HG03025 (cell line): Measurements from ENCODE around the gene KLHL5.
"Not testable (repeated sequence)": the region's sequence is repeated elsewhere in the genome, so short reads cannot be mapped to it uniquely, and the experiment has no call there.

Experiments
- ATAC-seq: cut with Tn5 transposase; IDR thresholded peaks from one replicate; pipeline ENCODE4 v1.9.1; 2021; ENCODE audit warnings: mild to moderate bottlenecking, moderate library complexity; ENCODE audit not compliant: unreplicated experiment, low FRiP score

Gene KLHL5

GRCh38 chr4:39062094-39062769 lies at the start of gene KLHL5:
Gene KLHL5, plus strand, starts transcription at chr4:39062232. Its CDS starts 421 bp downstream, at chr4:39062653.
- ATAC-seq, result no peak

- ATAC-seq, result no peak
These were observed 48.0 kb upstream of the KLHL5 start for GRCh38 chr4:39014028-39014427.

GRCh38 chr4:39020130-39020529 lies 41.9 kb upstream of the KLHL5 start:
- ATAC-seq, result no peak

- ATAC-seq, result no peak
These were observed 40.4 kb upstream of the KLHL5 start for GRCh38 chr4:39021631-39022030.

GRCh38 chr4:39022241-39022640 lies 39.8 kb upstream of the KLHL5 start:
- no peak for ATAC-seq

GRCh38 chr4:39023059-39023458 lies 39.0 kb upstream of the KLHL5 start:
- ATAC-seq, result no peak

- no peak for ATAC-seq
These were observed 37.6 kb upstream of the KLHL5 start for GRCh38 chr4:39024311-39024865.

GRCh38 chr4:39025552-39026085 lies 36.4 kb upstream of the KLHL5 start:
- no peak for ATAC-seq

GRCh38 chr4:39026096-39026495 lies 35.9 kb upstream of the KLHL5 start:
- no peak for ATAC-seq

- ATAC-seq, result no peak
These were observed 32.0 kb upstream of the KLHL5 start for GRCh38 chr4:39029752-39030694.

- ATAC-seq, result no peak
These were observed 31.3 kb upstream of the KLHL5 start for GRCh38 chr4:39030725-39031124.

- not testable (repeated sequence) for ATAC-seq
These were observed 30.4 kb upstream of the KLHL5 start for GRCh38 chr4:39031590-39032020.

- ATAC-seq, result no peak
These were observed 29.6 kb upstream of the KLHL5 start, which contains the start of gene TMEM156 for GRCh38 chr4:39032218-39033085. Gene TMEM156, minus strand, starts transcription at chr4:39032409. Its CDS starts 96 bp downstream, at chr4:39032313.

GRCh38 chr4:39036172-39036571 lies 25.9 kb upstream of the KLHL5 start:
- ATAC-seq, result no peak

- ATAC-seq, result no peak
These were observed 24.6 kb upstream of the KLHL5 start for GRCh38 chr4:39037491-39037825.

GRCh38 chr4:39037941-39038340 lies 24.1 kb upstream of the KLHL5 start:
- no peak for ATAC-seq

- no peak for ATAC-seq
These were observed 22.9 kb upstream of the KLHL5 start for GRCh38 chr4:39039108-39039507.

- ATAC-seq, result no peak
These were observed 19.7 kb upstream of the KLHL5 start for GRCh38 chr4:39042366-39042765.

GRCh38 chr4:39043058-39043860 lies 18.8 kb upstream of the KLHL5 start:
- no peak for ATAC-seq
